GM19193 (cell line): Measurements from ENCODE around the gene CELF2.
A peak's percentile ranks its signal among the peaks of the same experiment; 100 is the strongest.

Experiments
- POLR2A ChIP-seq: IDR thresholded peaks from 4 replicates; pipeline ENCODE4 v1.6.1; 2011; ENCODE audit not compliant: insufficient read depth, insufficient read length; ENCODE audit errors: extremely low read depth

CELF2 gene

GRCh38 chr10:11274452-11274851, 256.8 kb downstream of the CELF2 start:
- TF ChIP-seq POLR2A, result no peak

GRCh38 chr10:11275651-11276050, 258.0 kb downstream of the CELF2 start:
- no peak for TF ChIP-seq POLR2A

- no peak for TF ChIP-seq POLR2A
These were observed 258.8 kb downstream of the CELF2 start for GRCh38 chr10:11276449-11276990.

GRCh38 chr10:11279314-11279713, 261.6 kb downstream of the CELF2 start:
- no peak for TF ChIP-seq POLR2A

GRCh38 chr10:11280187-11280932, 262.7 kb downstream of the CELF2 start:
- TF ChIP-seq POLR2A, result peak; percentile 21

- no peak for TF ChIP-seq POLR2A
These were observed 264.5 kb downstream of the CELF2 start for GRCh38 chr10:11282156-11282555.

GRCh38 chr10:11282661-11283060, 265.0 kb downstream of the CELF2 start:
- TF ChIP-seq POLR2A, result no peak

GRCh38 chr10:11284291-11285085, 266.8 kb downstream of the CELF2 start:
- no peak for TF ChIP-seq POLR2A

GRCh38 chr10:11285171-11285570, 267.5 kb downstream of the CELF2 start:
- no peak for TF ChIP-seq POLR2A

GRCh38 chr10:11286261-11286852, 268.7 kb downstream of the CELF2 start:
- TF ChIP-seq POLR2A, result peak; percentile 18

GRCh38 chr10:11288302-11288701, 270.6 kb downstream of the CELF2 start:
- no peak for TF ChIP-seq POLR2A

- TF ChIP-seq POLR2A, result peak; percentile 17
These were observed 272.7 kb downstream of the CELF2 start for GRCh38 chr10:11290156-11290890.

- no peak for TF ChIP-seq POLR2A
These were observed 275.1 kb downstream of the CELF2 start for GRCh38 chr10:11292576-11293302.

- no peak for TF ChIP-seq POLR2A
These were observed 275.7 kb downstream of the CELF2 start for GRCh38 chr10:11293332-11293731.
